Endothelial cell of umbilical vein (primary cell): ENCODE data around the gene RGS7.

Source experiments
- EZH2 ChIP-seq: IDR thresholded peaks from 2 replicates; pipeline ENCODE4 v1.6.1; 2012; ENCODE audit warnings: borderline replicate concordance, low read depth, mild to moderate bottlenecking, moderate library complexity, low read length, inconsistent platforms; ENCODE audit not compliant: severe bottlenecking
- GATA2 ChIP-seq: IDR thresholded peaks from 2 replicates; pipeline ENCODE4 v1.7.0; 2011; ENCODE audit warnings: low read depth, mild to moderate bottlenecking, moderate library complexity, mixed read lengths, low read length; ENCODE audit not compliant: insufficient read length, insufficient read depth
- POLR2A ChIP-seq: IDR thresholded peaks from 2 replicates; pipeline ENCODE4 v1.6.1; 2012; ENCODE audit warnings: low read depth, mild to moderate bottlenecking, control low read depth, low read length
- POLR2AphosphoS5 ChIP-seq: IDR thresholded peaks from 2 replicates; pipeline ENCODE4 v1.6.1; 2012; ENCODE audit warnings: low read depth, mild to moderate bottlenecking, control low read depth, low read length, moderate library complexity; ENCODE audit not compliant: insufficient read depth
- TF ChIP-seq, protein P1 (sequence below), 2 donors: IDR thresholded peaks; 1 replicate in 1 of 2; 2 replicates in 1 of 2; pipeline ENCODE4 v1.5.1; 2011; ENCODE audit warnings: low read length in 2 of 2, mild to moderate bottlenecking in 2 of 2, moderate library complexity in 2 of 2, control low read depth in 1 of 2, inconsistent platforms in 1 of 2, low read depth in 1 of 2; ENCODE audit not compliant: insufficient read depth in 1 of 2; ENCODE audit errors: extremely low read depth in 1 of 2

DNA sequence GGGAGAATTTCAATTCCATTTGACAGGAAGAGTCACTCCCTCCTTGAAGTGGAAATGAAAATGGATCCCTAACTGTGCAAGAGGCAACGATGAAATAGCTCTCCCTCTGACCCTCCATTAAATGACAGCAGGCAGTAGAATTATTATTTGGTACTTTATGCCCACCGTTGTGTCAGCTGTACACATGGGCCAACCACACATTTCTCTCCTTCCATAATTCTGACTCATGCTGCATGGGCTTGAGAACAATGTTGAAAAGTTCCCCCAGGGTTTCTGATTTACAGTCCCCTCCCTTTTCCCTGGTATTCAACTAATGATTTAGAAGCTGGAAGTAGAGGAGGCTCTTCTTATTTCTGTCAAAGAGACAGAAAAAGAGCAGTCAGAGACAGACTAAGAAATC is 103.5 kb downstream of the RGS7 start:
- TF ChIP-seq, protein P1, sequence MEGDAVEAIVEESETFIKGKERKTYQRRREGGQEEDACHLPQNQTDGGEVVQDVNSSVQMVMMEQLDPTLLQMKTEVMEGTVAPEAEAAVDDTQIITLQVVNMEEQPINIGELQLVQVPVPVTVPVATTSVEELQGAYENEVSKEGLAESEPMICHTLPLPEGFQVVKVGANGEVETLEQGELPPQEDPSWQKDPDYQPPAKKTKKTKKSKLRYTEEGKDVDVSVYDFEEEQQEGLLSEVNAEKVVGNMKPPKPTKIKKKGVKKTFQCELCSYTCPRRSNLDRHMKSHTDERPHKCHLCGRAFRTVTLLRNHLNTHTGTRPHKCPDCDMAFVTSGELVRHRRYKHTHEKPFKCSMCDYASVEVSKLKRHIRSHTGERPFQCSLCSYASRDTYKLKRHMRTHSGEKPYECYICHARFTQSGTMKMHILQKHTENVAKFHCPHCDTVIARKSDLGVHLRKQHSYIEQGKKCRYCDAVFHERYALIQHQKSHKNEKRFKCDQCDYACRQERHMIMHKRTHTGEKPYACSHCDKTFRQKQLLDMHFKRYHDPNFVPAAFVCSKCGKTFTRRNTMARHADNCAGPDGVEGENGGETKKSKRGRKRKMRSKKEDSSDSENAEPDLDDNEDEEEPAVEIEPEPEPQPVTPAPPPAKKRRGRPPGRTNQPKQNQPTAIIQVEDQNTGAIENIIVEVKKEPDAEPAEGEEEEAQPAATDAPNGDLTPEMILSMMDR (IDR thresholded peaks at IDR 0.05; ENCODE audit: extremely low read depth in 1 of 2, insufficient read depth in 1 of 2, low read depth in 1 of 2, low read length in 2 of 2) = no peak
- no peak for TF ChIP-seq POLR2A
- no peak for TF ChIP-seq EZH2
- no peak for TF ChIP-seq GATA2
- TF ChIP-seq POLR2AphosphoS5 = no peak
